WTC11 (cell line): ENCODE measurements around the gene CDK6. TPM values are rescaled to one million over a fixed set of nuclear protein-coding genes. Genes with fewer than 3 reads are reported as not detected.

Experiments
- ARID4B ChIP-seq: sonication (generic); formaldehyde crosslinking; IDR thresholded peaks from 2 replicates; pipeline ENCODE4 v1.8.0; 2023; ENCODE audit warnings: missing genetic modification reagents, mild to moderate bottlenecking, borderline replicate concordance
- E2F5 ChIP-seq: sonication (generic); formaldehyde crosslinking; IDR thresholded peaks from 2 replicates; pipeline ENCODE4 v1.8.1; 2022; ENCODE audit warnings: mild to moderate bottlenecking, moderate library complexity, missing genetic modification reagents
- STAT6 ChIP-seq: sonication (generic); formaldehyde crosslinking; conservative IDR thresholded peaks from 2 replicates; pipeline ENCODE4 v1.8.1; 2023; ENCODE audit warnings: mild to moderate bottlenecking, low read depth, missing genetic modification reagents, moderate library complexity
- TEAD4 ChIP-seq: sonication (generic); formaldehyde crosslinking; IDR thresholded peaks from 2 replicates; pipeline ENCODE4 v1.8.0; 2022; ENCODE audit warnings: mild to moderate bottlenecking, missing genetic modification reagents
- total RNA-seq: library from RNA; stranded (reverse); gene quantifications from 3 replicates; pipeline ENCODE4 v1.2.3, GENCODE V29; 2021
- TF ChIP-seq, protein P1 (sequence below): fragments of 250-450 bp; sonication (Bioruptor Pico); IDR thresholded peaks from 2 replicates; pipeline ENCODE4 v1.9.0; 2021; ENCODE audit warnings: mild to moderate bottlenecking, borderline replicate concordance
- TF ChIP-seq, protein P2 (sequence below): sonication (generic); formaldehyde crosslinking; IDR thresholded peaks from 2 replicates; pipeline ENCODE4 v1.8.1; 2022; ENCODE audit warnings: missing genetic modification reagents, borderline replicate concordance
- TF ChIP-seq, protein P3 (sequence below): sonication (generic); formaldehyde crosslinking; IDR thresholded peaks from 2 replicates; pipeline ENCODE4 v1.8.0; 2022; ENCODE audit warnings: missing genetic modification reagents
- TF ChIP-seq, protein P4 (sequence below): fragments of 250-450 bp; sonication (Bioruptor Pico); IDR thresholded peaks from 2 replicates; pipeline ENCODE4 v1.8.0; 2021; ENCODE audit warnings: mild to moderate bottlenecking
- TF ChIP-seq, protein P5 (sequence below): sonication (generic); formaldehyde crosslinking; IDR thresholded peaks from 2 replicates; pipeline ENCODE4 v1.8.1; 2023; ENCODE audit warnings: mild to moderate bottlenecking, missing genetic modification reagents

The CDK6 gene
- total RNA-seq, 1 experiment from 2014 or later = 47.2 TPM

DNA sequence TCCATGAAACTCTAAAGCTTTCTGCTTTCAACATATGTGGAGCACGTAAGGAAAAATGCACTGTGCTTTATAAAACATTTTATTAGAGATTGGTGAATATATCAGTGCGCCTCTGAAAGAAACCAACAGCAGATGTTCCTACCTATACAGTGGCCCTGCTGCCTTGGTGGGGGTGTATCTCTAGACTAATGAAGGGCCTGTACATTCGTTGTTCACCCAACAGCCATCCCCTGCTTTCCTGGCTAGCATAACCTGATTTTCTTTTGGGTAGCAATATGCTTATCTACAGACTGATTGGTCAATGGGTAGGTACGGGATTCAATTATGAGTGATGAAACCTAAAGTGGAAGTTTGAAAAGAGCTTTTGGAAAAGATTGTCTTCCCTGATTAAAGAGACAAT, 126.5 kb downstream of the CDK6 start (continued):
- TF ChIP-seq ARID4B (CRISPR knock-in tag) (no peak), STAT6 (CRISPR knock-in tag) (no peak), E2F5 (CRISPR knock-in tag) (no peak), TEAD4 (CRISPR knock-in tag) (no peak)
- TF ChIP-seq, protein P1, sequence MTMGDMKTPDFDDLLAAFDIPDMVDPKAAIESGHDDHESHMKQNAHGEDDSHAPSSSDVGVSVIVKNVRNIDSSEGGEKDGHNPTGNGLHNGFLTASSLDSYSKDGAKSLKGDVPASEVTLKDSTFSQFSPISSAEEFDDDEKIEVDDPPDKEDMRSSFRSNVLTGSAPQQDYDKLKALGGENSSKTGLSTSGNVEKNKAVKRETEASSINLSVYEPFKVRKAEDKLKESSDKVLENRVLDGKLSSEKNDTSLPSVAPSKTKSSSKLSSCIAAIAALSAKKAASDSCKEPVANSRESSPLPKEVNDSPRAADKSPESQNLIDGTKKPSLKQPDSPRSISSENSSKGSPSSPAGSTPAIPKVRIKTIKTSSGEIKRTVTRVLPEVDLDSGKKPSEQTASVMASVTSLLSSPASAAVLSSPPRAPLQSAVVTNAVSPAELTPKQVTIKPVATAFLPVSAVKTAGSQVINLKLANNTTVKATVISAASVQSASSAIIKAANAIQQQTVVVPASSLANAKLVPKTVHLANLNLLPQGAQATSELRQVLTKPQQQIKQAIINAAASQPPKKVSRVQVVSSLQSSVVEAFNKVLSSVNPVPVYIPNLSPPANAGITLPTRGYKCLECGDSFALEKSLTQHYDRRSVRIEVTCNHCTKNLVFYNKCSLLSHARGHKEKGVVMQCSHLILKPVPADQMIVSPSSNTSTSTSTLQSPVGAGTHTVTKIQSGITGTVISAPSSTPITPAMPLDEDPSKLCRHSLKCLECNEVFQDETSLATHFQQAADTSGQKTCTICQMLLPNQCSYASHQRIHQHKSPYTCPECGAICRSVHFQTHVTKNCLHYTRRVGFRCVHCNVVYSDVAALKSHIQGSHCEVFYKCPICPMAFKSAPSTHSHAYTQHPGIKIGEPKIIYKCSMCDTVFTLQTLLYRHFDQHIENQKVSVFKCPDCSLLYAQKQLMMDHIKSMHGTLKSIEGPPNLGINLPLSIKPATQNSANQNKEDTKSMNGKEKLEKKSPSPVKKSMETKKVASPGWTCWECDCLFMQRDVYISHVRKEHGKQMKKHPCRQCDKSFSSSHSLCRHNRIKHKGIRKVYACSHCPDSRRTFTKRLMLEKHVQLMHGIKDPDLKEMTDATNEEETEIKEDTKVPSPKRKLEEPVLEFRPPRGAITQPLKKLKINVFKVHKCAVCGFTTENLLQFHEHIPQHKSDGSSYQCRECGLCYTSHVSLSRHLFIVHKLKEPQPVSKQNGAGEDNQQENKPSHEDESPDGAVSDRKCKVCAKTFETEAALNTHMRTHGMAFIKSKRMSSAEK = no peak
- TF ChIP-seq, protein P2, sequence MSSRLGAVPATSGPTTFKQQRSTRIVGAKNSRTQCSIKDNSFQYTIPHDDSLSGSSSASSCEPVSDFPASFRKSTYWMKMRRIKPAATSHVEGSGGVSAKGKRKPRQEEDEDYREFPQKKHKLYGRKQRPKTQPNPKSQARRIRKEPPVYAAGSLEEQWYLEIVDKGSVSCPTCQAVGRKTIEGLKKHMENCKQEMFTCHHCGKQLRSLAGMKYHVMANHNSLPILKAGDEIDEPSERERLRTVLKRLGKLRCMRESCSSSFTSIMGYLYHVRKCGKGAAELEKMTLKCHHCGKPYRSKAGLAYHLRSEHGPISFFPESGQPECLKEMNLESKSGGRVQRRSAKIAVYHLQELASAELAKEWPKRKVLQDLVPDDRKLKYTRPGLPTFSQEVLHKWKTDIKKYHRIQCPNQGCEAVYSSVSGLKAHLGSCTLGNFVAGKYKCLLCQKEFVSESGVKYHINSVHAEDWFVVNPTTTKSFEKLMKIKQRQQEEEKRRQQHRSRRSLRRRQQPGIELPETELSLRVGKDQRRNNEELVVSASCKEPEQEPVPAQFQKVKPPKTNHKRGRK (CRISPR knock-in tag) = no peak
- TF ChIP-seq, protein P3, sequence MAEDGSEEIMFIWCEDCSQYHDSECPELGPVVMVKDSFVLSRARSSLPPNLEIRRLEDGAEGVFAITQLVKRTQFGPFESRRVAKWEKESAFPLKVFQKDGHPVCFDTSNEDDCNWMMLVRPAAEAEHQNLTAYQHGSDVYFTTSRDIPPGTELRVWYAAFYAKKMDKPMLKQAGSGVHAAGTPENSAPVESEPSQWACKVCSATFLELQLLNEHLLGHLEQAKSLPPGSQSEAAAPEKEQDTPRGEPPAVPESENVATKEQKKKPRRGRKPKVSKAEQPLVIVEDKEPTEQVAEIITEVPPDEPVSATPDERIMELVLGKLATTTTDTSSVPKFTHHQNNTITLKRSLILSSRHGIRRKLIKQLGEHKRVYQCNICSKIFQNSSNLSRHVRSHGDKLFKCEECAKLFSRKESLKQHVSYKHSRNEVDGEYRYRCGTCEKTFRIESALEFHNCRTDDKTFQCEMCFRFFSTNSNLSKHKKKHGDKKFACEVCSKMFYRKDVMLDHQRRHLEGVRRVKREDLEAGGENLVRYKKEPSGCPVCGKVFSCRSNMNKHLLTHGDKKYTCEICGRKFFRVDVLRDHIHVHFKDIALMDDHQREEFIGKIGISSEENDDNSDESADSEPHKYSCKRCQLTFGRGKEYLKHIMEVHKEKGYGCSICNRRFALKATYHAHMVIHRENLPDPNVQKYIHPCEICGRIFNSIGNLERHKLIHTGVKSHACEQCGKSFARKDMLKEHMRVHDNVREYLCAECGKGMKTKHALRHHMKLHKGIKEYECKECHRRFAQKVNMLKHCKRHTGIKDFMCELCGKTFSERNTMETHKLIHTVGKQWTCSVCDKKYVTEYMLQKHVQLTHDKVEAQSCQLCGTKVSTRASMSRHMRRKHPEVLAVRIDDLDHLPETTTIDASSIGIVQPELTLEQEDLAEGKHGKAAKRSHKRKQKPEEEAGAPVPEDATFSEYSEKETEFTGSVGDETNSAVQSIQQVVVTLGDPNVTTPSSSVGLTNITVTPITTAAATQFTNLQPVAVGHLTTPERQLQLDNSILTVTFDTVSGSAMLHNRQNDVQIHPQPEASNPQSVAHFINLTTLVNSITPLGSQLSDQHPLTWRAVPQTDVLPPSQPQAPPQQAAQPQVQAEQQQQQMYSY (CRISPR knock-in tag) = no peak
- TF ChIP-seq, protein P4, sequence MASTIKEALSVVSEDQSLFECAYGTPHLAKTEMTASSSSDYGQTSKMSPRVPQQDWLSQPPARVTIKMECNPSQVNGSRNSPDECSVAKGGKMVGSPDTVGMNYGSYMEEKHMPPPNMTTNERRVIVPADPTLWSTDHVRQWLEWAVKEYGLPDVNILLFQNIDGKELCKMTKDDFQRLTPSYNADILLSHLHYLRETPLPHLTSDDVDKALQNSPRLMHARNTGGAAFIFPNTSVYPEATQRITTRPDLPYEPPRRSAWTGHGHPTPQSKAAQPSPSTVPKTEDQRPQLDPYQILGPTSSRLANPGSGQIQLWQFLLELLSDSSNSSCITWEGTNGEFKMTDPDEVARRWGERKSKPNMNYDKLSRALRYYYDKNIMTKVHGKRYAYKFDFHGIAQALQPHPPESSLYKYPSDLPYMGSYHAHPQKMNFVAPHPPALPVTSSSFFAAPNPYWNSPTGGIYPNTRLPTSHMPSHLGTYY (CRISPR knock-in tag) = no peak
- TF ChIP-seq, protein P5, sequence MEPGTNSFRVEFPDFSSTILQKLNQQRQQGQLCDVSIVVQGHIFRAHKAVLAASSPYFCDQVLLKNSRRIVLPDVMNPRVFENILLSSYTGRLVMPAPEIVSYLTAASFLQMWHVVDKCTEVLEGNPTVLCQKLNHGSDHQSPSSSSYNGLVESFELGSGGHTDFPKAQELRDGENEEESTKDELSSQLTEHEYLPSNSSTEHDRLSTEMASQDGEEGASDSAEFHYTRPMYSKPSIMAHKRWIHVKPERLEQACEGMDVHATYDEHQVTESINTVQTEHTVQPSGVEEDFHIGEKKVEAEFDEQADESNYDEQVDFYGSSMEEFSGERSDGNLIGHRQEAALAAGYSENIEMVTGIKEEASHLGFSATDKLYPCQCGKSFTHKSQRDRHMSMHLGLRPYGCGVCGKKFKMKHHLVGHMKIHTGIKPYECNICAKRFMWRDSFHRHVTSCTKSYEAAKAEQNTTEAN (CRISPR knock-in tag) = no peak
